SK-N-SH (cell line): ENCODE results near the gene TTLL6.

Experiments
- CHD2 ChIP-seq: fragments of 150-350 bp; IDR thresholded peaks from 2 replicates; pipeline ENCODE4 v1.6.1; 2018; ENCODE audit warnings: low read length; ENCODE audit not compliant: partially characterized antibody
- CTCF ChIP-seq: fragments of 200-600 bp; sonication (generic); IDR thresholded peaks from 2 replicates; pipeline ENCODE4 v1.6.1; 2017; ENCODE audit warnings: antibody characterized with exemption, mild to moderate bottlenecking, moderate library complexity
- EZH2phosphoT487 ChIP-seq: fragments of 200-600 bp; sonication (generic); IDR thresholded peaks from 2 replicates; pipeline ENCODE4 v1.6.1; 2017; ENCODE audit warnings: low read depth, mixed run types, mild to moderate bottlenecking, antibody characterized with exemption, moderate library complexity, borderline replicate concordance
- GABPA ChIP-seq: IDR thresholded peaks from 2 replicates; pipeline ENCODE4 v1.4.0; 2012; ENCODE audit warnings: low read depth, mild to moderate bottlenecking
- GATA2 ChIP-seq: sonication (generic); formaldehyde crosslinking; IDR thresholded peaks from 2 replicates; pipeline ENCODE4 v1.5.0; 2020; ENCODE audit warnings: mild to moderate bottlenecking, missing genetic modification reagents
- RFX5 ChIP-seq: IDR thresholded peaks from 2 replicates; pipeline ENCODE4 v1.6.1; 2012; ENCODE audit warnings: mild to moderate bottlenecking, improper control_type of control experiment, low read length
- USF2 ChIP-seq: fragments of 150-350 bp; IDR thresholded peaks from 2 replicates; pipeline ENCODE4 v1.6.1; 2017; ENCODE audit warnings: antibody characterized with exemption, low read length, low read depth, borderline replicate concordance
- TF ChIP-seq, protein P1 (sequence below): IDR thresholded peaks from 2 replicates; pipeline ENCODE4 v1.6.1; 2012; ENCODE audit warnings: mild to moderate bottlenecking, low read depth, low read length, moderate library complexity

DNA sequence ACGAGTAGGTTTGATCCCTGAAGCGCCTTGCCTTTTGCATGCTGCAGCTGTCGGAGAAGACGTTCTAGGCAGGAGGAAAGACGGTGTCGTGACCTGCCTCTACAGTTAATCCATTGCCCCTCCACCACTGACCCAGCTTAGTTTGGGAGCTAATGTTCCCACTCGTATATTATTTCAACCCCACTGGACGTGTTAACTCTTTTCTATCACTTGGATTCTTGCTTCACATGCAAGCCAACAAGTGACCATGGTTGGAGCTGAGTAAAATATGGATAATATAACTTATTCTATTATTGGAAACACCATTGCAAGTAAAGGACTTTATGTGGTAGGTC, 14.5 kb upstream of the TTLL6 start:
- TF ChIP-seq CTCF (no peak), USF2 (no peak), GABPA (no peak), CHD2 (no peak), GATA2 (CRISPR knock-in tag) (no peak), EZH2phosphoT487 (no peak), RFX5 (no peak)
- TF ChIP-seq, protein P1, sequence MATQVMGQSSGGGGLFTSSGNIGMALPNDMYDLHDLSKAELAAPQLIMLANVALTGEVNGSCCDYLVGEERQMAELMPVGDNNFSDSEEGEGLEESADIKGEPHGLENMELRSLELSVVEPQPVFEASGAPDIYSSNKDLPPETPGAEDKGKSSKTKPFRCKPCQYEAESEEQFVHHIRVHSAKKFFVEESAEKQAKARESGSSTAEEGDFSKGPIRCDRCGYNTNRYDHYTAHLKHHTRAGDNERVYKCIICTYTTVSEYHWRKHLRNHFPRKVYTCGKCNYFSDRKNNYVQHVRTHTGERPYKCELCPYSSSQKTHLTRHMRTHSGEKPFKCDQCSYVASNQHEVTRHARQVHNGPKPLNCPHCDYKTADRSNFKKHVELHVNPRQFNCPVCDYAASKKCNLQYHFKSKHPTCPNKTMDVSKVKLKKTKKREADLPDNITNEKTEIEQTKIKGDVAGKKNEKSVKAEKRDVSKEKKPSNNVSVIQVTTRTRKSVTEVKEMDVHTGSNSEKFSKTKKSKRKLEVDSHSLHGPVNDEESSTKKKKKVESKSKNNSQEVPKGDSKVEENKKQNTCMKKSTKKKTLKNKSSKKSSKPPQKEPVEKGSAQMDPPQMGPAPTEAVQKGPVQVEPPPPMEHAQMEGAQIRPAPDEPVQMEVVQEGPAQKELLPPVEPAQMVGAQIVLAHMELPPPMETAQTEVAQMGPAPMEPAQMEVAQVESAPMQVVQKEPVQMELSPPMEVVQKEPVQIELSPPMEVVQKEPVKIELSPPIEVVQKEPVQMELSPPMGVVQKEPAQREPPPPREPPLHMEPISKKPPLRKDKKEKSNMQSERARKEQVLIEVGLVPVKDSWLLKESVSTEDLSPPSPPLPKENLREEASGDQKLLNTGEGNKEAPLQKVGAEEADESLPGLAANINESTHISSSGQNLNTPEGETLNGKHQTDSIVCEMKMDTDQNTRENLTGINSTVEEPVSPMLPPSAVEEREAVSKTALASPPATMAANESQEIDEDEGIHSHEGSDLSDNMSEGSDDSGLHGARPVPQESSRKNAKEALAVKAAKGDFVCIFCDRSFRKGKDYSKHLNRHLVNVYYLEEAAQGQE = no peak
